Measurements from ENCODE around the gene GSN. TPM values are rescaled to one million over a fixed set of nuclear protein-coding genes. Genes with fewer than 3 reads are reported as not detected.

Gene GSN
- total and polyA plus RNA-seq, 5 donors from 2014 or later: 2.7 to 12.1 (median 5.2) TPM

- H3K9me3 Mint-ChIP-seq: no peaks in the 10 kb centered on the region
- H3K4me1 Mint-ChIP-seq: peaks cover 0 to 3% (median 1%) of the 10 kb centered on the region in 4 donors
Observed at GRCh38 chr9:121277026-121277425, 9.1 kb downstream of the GSN start.

GRCh38 chr9:121277518-121278295 is 9.7 kb downstream of the GSN start:
- Histone ChIP-seq H3K4me1 (ENCODE audit: control insufficient read depth, insufficient read depth, low read length, poor library complexity, severe bottlenecking) (no peaks in the 10 kb centered on the region), H3K27me3 (ENCODE audit: control insufficient read depth, insufficient read depth, low read length) (no peaks in the 10 kb centered on the region), H3K36me3 (ENCODE audit: control insufficient read depth, insufficient read depth, low read length) (no peaks in the 10 kb centered on the region), H3K27ac (ENCODE audit: insufficient read depth, low read length, poor library complexity, severe bottlenecking) (no peak overlapping the region), H3K9me3 (ENCODE audit: control insufficient read depth in 2 of 2, low read length in 2 of 2) (no peaks in the 10 kb centered on the region), H3K4me3 (ENCODE audit: low read depth, low read length) (no peak overlapping the region)
- H3K9me3 Mint-ChIP-seq: no peaks in the 10 kb centered on the region
- no peaks in the 10 kb centered on the region for H3K36me3 Mint-ChIP-seq
- H3K4me3 Mint-ChIP-seq: no peak overlapping the region
- H3K27ac Mint-ChIP-seq: peak overlapping the region in 1 of 3 donors; percentile 37
- ATAC-seq (ENCODE audit: low read depth in 2 of 2): no peak
- peaks cover 0 to 3% (median 1%) of the 10 kb centered on the region in 4 donors for H3K4me1 Mint-ChIP-seq
- H3K27me3 Mint-ChIP-seq: no peaks in the 10 kb centered on the region
- DNase-seq: no peak

More at GRCh38 chr9:121277026-121277425, 9.1 kb downstream of the GSN start:
- Histone ChIP-seq H3K27me3 (ENCODE audit: control insufficient read depth, insufficient read depth, low read length) (no peaks in the 10 kb centered on the region), H3K27ac (ENCODE audit: insufficient read depth, low read length, poor library complexity, severe bottlenecking) (no peak overlapping the region), H3K36me3 (ENCODE audit: control insufficient read depth, insufficient read depth, low read length) (no peaks in the 10 kb centered on the region), H3K9me3 (ENCODE audit: control insufficient read depth in 2 of 2, low read length in 2 of 2) (no peaks in the 10 kb centered on the region), H3K4me1 (ENCODE audit: control insufficient read depth, insufficient read depth, low read length, poor library complexity, severe bottlenecking) (no peaks in the 10 kb centered on the region), H3K4me3 (ENCODE audit: low read depth, low read length) (no peak overlapping the region)
- DNase-seq (no peak), ATAC-seq (ENCODE audit: low read depth in 2 of 2) (no peak)
- Mint-ChIP-seq H3K27ac (peak overlapping the region in 1 of 3 donors; percentile 37), H3K36me3 (no peaks in the 10 kb centered on the region), H3K27me3 (no peaks in the 10 kb centered on the region), H3K4me3 (no peak overlapping the region)

GRCh38 chr9:121278477-121279261 is 10.7 kb downstream of the GSN start:
- H3K4me1 Mint-ChIP-seq: peaks cover 0 to 3% (median 1%) of the 10 kb centered on the region in 4 donors
- Histone ChIP-seq H3K4me1 (ENCODE audit: control insufficient read depth, insufficient read depth, low read length, poor library complexity, severe bottlenecking) (no peaks in the 10 kb centered on the region), H3K4me3 (ENCODE audit: low read depth, low read length) (no peak overlapping the region), H3K9me3 (ENCODE audit: control insufficient read depth in 2 of 2, low read length in 2 of 2) (no peaks in the 10 kb centered on the region), H3K27ac (ENCODE audit: insufficient read depth, low read length, poor library complexity, severe bottlenecking) (no peak overlapping the region), H3K36me3 (ENCODE audit: control insufficient read depth, insufficient read depth, low read length) (no peaks in the 10 kb centered on the region), H3K27me3 (ENCODE audit: control insufficient read depth, insufficient read depth, low read length) (no peaks in the 10 kb centered on the region)
- peak in 2 of 3 donors; percentile 14 to 65 for DNase-seq
- H3K4me3 Mint-ChIP-seq: peak overlapping the region in 1 of 4 donors; percentile 64
- no peaks in the 10 kb centered on the region for H3K9me3 Mint-ChIP-seq
- no peaks in the 10 kb centered on the region for H3K36me3 Mint-ChIP-seq
- no peaks in the 10 kb centered on the region for H3K27me3 Mint-ChIP-seq
- peak; percentile 50 to 63 for ATAC-seq (ENCODE audit: low read depth in 2 of 2)
- H3K27ac Mint-ChIP-seq: no peak overlapping the region

GRCh38 chr9:121279776-121280388 is 11.9 kb downstream of the GSN start:
- Histone ChIP-seq H3K27ac (ENCODE audit: insufficient read depth, low read length, poor library complexity, severe bottlenecking) (no peak overlapping the region), H3K9me3 (ENCODE audit: control insufficient read depth in 2 of 2, low read length in 2 of 2) (no peaks in the 10 kb centered on the region), H3K4me1 (ENCODE audit: control insufficient read depth, insufficient read depth, low read length, poor library complexity, severe bottlenecking) (no peaks in the 10 kb centered on the region), H3K4me3 (ENCODE audit: low read depth, low read length) (no peak overlapping the region), H3K27me3 (ENCODE audit: control insufficient read depth, insufficient read depth, low read length) (no peaks in the 10 kb centered on the region), H3K36me3 (ENCODE audit: control insufficient read depth, insufficient read depth, low read length) (no peaks in the 10 kb centered on the region)
- Mint-ChIP-seq H3K4me1 (peaks cover 0 to 3% (median 1%) of the 10 kb centered on the region in 4 donors), H3K9me3 (no peaks in the 10 kb centered on the region), H3K27me3 (no peaks in the 10 kb centered on the region), H3K36me3 (no peaks in the 10 kb centered on the region), H3K4me3 (no peak overlapping the region), H3K27ac (no peak overlapping the region)
- ATAC-seq (ENCODE audit: low read depth in 2 of 2) (no peak), DNase-seq (no peak)

DNA sequence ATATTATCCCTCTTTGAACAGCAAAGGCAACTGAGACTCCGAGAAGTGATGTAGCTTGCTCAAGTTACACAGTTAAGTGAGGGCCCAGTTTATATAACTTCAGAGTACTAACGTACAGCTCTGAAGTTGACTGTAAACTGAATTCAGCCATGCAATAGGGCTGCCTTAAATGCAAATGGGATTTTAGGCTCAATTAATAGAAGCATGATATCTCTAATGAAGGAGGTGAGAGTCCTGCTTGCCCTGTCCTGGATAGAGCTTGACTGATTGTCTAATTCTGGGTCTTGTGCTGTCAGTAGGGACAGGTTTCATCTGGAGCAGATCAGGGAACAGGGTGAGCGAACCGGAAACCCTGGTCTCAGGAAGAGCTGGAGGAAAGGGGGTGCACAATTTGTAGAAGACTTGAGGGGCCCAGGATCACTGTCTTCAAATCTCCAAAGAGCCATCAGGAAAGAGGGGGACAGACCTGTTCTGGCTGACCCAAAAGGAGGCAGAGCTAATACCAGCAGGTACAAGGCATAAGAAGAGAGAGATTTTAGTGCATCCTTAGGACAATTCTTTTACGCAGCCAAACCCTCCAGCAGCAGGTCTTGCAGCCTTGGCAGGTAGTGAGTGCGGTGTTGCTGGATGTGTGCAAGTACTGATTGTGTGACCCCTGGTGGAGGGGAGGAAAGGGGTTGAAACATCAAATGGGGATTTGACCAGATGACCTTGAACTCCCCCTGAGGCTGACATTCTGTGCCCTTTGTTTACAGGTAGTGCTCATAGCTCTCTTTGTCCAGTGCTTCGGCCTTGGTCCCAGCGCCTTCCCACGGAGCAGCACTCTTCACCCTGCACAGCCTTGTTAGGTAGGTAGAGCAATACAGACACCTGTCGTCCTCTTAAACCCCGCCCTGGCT is 13.0 kb downstream of the GSN start:
- H3K27ac ChIP-seq (ENCODE audit: insufficient read depth, low read length, poor library complexity, severe bottlenecking): no peak overlapping the region
- no peaks in the 10 kb centered on the region for H3K4me1 ChIP-seq (ENCODE audit: control insufficient read depth, insufficient read depth, low read length, poor library complexity, severe bottlenecking)
- H3K4me3 ChIP-seq (ENCODE audit: low read depth, low read length): no peak overlapping the region
- no peaks in the 10 kb centered on the region for H3K27me3 Mint-ChIP-seq
- ATAC-seq (ENCODE audit: low read depth in 2 of 2) (no peak), DNase-seq (no peak)
- no peaks in the 10 kb centered on the region for H3K36me3 ChIP-seq (ENCODE audit: control insufficient read depth, insufficient read depth, low read length)
- no peak overlapping the region for H3K4me3 Mint-ChIP-seq
- peak overlapping the region in 2 of 3 donors; percentile 29 to 59 for H3K27ac Mint-ChIP-seq
- no peaks in the 10 kb centered on the region for H3K27me3 ChIP-seq (ENCODE audit: control insufficient read depth, insufficient read depth, low read length)
- H3K9me3 Mint-ChIP-seq: no peaks in the 10 kb centered on the region
- no peaks in the 10 kb centered on the region for H3K36me3 Mint-ChIP-seq
- no peaks in the 10 kb centered on the region for H3K9me3 ChIP-seq (ENCODE audit: control insufficient read depth in 2 of 2, low read length in 2 of 2)
- H3K4me1 Mint-ChIP-seq: peaks cover 0 to 3% (median 1%) of the 10 kb centered on the region in 4 donors

GRCh38 chr9:121281614-121282276 is 13.8 kb downstream of the GSN start:
- Mint-ChIP-seq H3K4me1 (peaks cover 0 to 3% (median 1%) of the 10 kb centered on the region in 4 donors), H3K9me3 (no peaks in the 10 kb centered on the region), H3K4me3 (no peak overlapping the region), H3K27me3 (no peaks in the 10 kb centered on the region), H3K27ac (peak overlapping the region in 2 of 3 donors; percentile 38 to 59), H3K36me3 (no peaks in the 10 kb centered on the region)
- no peaks in the 10 kb centered on the region for H3K9me3 ChIP-seq (ENCODE audit: control insufficient read depth in 2 of 2, low read length in 2 of 2)
- no peaks in the 10 kb centered on the region for H3K4me1 ChIP-seq (ENCODE audit: control insufficient read depth, insufficient read depth, low read length, poor library complexity, severe bottlenecking)
- DNase-seq (no peak), ATAC-seq (ENCODE audit: low read depth in 2 of 2) (no peak)
- H3K36me3 ChIP-seq (ENCODE audit: control insufficient read depth, insufficient read depth, low read length): no peaks in the 10 kb centered on the region
- H3K27me3 ChIP-seq (ENCODE audit: control insufficient read depth, insufficient read depth, low read length): no peaks in the 10 kb centered on the region
- H3K4me3 ChIP-seq (ENCODE audit: low read depth, low read length): no peak overlapping the region
- H3K27ac ChIP-seq (ENCODE audit: insufficient read depth, low read length, poor library complexity, severe bottlenecking): no peak overlapping the region
